PC-9 (cell line): ENCODE data around the gene CAPRIN1.

Experiments
- EZH2 ChIP-seq: fragments of 200-600 bp; sonication (generic); IDR thresholded peaks from 2 replicates; pipeline ENCODE4 v1.8.0; 2017; ENCODE audit warnings: antibody characterized with exemption, low read depth
- TF ChIP-seq, protein P1 (sequence below): fragments of 200-600 bp; sonication (generic); conservative IDR thresholded peaks from 2 replicates; pipeline ENCODE4 v1.6.1; 2017; ENCODE audit warnings: mixed run types, antibody characterized with exemption, mild to moderate bottlenecking, moderate library complexity

DNA sequence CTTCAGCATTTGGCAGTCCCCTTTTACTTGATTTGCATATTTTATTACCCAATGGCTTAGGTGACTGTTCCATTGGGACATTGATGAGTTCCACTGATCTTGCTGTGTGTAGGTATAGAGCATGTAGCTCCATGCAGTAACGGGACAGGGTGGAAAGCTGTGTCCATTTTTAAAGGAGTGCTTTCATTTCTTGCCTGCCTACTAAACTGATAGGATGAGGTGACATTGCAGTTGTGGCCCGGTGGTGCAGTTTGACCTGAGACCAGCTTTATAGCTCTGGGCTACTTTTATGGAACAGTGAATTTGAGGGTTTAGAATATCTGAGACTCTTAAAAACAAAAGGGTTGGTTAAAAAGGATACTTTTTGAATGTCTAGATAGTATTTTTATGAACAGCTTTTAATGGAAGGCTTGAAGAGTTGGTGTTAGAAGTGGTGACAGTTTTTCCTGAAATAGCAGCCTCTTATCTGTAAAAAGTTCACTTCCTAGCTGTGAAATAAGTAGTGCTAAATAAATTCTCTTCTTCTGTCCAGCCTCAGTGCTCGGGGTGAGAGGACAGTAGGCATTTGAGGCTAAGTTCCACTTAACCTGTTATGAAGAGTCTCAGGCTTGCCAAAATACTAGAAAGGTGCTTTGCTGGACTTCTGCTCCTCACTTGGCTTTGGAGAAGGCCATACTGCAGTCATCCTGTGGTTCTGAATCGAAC lies 80.9 kb downstream of the CAPRIN1 start:
- TF ChIP-seq, protein P1, sequence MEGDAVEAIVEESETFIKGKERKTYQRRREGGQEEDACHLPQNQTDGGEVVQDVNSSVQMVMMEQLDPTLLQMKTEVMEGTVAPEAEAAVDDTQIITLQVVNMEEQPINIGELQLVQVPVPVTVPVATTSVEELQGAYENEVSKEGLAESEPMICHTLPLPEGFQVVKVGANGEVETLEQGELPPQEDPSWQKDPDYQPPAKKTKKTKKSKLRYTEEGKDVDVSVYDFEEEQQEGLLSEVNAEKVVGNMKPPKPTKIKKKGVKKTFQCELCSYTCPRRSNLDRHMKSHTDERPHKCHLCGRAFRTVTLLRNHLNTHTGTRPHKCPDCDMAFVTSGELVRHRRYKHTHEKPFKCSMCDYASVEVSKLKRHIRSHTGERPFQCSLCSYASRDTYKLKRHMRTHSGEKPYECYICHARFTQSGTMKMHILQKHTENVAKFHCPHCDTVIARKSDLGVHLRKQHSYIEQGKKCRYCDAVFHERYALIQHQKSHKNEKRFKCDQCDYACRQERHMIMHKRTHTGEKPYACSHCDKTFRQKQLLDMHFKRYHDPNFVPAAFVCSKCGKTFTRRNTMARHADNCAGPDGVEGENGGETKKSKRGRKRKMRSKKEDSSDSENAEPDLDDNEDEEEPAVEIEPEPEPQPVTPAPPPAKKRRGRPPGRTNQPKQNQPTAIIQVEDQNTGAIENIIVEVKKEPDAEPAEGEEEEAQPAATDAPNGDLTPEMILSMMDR: no peak
- no peak for TF ChIP-seq EZH2
